ENCODE measurements around the gene EID1. TPM values are rescaled to one million over a fixed set of nuclear protein-coding genes. Genes with fewer than 3 reads are reported as not detected.
"Not testable (repeated sequence)": the region's sequence is repeated elsewhere in the genome, so short reads cannot be mapped to it uniquely, and the experiment has no call there.

EID1 gene, protein sequence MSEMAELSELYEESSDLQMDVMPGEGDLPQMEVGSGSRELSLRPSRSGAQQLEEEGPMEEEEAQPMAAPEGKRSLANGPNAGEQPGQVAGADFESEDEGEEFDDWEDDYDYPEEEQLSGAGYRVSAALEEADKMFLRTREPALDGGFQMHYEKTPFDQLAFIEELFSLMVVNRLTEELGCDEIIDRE
- total RNA-seq, result 207 and 216 TPM in 2 replicates

DNA sequence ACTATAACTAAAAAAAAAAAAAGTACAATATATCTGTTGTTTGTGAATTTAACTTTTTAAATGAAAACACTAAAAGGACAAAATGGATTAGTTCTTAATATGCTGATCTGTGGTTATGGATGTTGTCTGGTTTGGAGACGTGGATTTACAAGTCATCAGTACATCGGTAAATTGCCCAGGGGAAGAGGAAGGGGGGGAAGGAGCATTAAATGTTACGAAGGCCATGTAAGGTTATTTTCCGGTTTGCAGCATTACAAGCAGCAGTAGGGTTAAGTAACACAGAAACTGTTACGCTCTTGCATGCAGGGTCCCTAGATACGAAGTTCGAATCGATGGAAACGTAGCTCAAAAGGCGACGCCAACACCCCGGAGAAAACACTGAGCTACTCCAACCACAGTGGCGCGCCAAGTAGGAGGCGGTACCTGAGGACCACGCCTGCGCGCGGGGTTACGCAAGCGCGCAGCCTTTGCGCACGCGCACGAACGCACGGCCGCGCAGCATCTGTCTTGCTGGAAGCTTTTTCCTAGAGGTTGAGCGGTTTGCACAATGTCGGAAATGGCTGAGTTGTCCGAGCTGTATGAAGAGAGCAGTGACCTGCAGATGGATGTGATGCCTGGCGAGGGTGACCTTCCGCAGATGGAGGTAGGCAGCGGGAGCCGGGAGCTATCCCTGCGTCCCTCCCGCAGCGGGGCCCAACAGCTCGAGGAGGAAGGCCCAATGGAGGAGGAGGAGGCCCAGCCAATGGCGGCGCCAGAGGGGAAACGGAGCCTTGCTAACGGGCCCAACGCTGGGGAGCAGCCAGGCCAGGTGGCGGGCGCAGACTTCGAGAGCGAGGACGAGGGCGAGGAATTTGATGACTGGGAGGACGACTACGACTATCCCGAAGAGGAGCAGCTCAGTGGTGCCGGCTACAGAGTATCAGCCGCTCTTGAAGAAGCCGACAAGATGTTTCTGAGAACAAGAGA is at the start of gene EID1:
TSS of gene EID1 (plus strand) at position 505 of the 966 bp plus-strand sequence. CDS start at position 548, 43 bp downstream.
- DNase-seq (ENCODE audit: low read depth), result peak; percentile 89

DNA sequence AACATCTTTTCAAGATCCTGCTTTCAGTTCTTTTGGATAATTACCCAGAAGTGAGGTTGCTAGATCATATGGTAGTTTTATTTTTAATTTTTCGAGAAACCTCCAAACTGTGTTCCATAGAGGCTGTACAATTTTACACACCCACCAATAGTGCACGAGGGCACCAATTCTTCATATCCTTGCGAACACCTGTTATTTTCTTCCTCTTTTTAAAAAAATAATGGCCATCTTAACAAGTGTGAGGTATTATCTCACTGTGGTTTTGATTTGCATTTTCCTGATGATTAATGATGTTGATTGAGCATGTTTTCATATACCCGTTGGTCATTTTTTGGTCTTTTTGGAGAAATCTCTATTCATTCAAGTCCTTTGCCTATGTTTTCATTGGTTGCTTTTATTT is 49.5 kb upstream of the EID1 start:
- no peak for DNase-seq (ENCODE audit: low read depth)

DNA sequence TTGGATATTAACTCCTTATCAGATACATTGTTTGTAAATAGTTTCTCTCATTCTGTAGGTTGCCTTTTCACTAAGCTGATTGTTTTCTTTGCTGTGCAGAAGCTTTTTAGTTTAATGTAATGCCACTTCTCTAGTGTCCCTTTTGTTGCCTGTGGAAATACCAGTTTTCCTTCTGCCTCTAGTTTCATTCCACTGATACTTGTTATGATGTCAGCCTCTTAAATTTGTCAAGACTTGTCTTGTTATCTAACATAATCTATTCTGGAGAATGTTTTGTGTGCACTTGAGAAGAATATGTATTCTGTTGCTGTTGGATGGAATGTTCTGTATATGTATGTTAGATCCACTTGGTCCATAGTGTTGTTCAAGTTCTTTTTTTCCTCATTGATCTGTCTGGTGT is 49.0 kb upstream of the EID1 start:
- DNase-seq (ENCODE audit: low read depth), result no peak

DNA sequence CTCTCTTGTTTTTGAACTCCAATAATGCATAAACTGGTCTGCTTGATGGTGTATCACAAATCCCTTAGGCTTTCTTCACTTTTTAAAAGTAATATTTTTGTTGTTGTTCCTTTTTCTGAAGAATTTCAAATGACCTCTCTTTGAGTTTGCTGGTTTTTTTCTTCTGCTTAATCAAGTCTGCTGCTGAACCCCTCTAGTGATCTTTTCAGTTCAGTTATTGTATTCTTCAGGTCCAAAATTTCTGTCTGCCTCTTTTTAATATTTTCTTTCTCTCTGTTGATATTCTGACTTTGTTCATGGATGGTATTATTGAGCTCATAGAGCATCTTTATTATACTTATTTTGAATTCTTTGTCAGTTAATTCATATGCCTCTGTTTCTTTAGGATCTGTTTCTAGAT is 45.3 kb upstream of the EID1 start:
- no peak for DNase-seq (ENCODE audit: low read depth)

DNA sequence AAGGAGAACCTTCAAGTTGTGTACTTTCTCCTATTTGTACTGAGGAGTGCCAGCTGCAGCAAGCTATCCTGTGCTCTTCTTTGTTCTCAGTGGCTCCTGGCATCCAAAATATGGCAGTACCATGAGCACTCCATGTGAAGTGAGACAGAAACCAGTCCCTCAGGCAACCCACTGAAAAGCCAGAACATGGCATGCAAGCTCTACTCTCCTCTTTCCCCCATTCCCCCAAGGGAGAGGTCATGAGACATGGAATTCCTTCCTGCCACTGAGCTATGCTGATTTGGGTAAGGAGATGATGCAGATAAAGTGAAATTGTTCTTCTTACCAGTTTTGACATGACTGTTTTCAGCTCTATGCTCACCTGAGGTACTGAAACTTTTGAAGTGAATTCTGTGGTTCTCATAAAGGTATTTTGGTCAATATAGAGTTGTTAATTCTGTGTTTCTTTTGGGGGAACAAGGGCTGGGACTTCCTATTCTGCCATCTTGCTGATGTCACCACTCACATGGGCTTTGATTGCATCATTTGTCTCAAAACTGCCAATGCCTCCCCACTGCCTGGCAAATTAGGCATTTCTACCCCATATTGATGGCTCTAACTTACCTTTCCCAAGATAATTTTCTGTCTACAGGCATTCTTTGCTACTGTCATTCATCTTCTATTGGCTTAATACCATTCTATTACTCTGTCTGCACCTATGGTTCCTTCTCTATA is 44.3 kb upstream of the EID1 start:
- DNase-seq (ENCODE audit: low read depth), result no peak

DNA sequence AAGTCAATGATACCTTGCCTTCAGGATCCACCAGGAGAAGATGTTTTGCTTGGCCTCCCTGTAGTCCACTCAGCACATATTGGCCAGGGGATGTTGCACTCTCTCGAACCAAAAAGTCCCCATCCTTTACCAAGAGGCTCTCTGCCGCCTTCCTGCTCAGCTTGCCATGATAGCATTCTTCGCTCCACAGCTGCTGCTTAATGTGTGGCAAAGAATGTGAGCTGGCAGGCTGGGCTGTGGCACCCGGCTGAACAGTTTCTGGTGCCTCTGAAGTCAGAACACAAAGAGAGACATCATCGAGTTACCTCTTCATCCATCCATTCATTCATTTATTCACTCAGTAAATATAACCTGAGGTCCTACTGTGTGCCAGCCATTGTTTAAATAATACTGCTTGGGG is 43.2 kb upstream of the EID1 start:
- DNase-seq (ENCODE audit: low read depth), result no peak

DNA sequence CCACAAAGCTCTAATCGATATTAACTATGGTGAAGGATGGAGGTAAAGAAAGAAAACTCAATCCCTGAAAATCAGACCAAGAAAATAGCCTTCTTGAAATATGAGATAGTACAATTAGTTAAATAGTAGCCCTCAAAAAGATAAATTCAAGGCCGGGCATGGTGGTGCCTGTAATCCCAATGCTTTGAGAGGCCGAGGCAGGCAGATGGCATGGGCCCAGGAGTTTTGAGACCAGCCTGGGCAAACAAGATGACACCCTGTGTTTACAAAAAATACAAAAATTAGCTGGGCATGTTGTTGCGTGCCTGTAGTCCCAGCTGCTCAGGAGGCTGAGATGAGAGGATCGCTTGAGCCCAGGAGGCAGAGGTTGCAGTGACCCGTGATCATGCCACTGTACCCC is 35.4 kb upstream of the EID1 start:
- no peak for DNase-seq (ENCODE audit: low read depth)

DNA sequence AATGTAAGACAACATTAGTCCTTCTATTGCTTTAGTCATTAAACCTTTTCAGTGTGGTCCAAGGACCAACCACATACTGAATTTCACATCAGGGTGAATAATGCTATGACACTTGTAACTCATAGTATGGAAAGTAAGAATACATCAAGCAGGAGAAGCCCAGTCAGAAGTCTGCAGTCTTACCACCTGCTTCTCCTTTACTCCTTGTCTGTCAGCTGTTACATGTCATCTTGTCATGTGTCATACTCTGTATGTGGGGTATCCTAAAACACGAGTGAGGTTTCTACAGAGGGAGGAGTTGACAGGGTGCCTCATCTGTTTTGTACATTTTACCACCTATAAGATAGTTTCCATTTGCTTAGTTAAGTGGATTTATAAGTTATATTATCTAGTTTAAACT is 32.8 kb upstream of the EID1 start:
- DNase-seq (ENCODE audit: low read depth), result no peak

DNA sequence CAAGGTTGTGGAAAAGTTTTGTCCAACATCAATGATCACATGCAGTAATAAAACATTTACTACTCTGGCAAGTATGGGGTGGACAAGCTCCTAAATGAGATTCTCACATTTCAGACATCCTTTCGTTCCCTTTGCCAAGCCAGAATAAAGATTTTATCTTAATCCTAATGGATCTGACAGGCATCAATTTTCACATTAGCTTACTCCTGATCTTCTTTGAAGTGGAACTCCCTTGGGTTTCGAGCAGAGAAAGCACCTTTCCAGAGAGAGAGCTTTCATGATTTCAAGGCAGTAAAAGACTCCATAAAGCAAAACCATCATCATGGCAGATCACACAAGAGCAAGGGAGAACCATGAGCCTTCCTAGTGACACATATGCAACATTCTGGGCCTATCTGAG is 27.3 kb upstream of the EID1 start:
- DNase-seq (ENCODE audit: low read depth), result no peak

DNA sequence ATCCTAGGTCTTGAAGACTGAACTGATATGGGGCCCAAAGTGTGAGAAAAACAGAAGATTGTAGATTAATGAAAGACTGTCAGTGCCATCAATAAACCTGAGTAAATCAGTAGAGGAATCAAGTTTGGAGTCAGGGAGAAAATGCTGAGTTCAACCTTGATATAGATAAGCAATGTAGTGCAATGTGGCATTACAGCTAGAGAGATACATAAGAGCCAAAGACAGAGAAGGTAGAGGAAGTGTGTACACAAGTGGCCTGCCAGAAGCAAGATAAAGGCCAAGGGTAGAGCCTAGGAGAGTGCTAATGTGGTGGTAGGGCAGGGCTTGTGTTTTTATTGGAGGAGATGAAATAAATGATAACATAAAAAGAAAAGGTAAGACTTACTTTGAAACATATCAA is 26.0 kb upstream of the EID1 start:
- no peak for DNase-seq (ENCODE audit: low read depth)

DNA sequence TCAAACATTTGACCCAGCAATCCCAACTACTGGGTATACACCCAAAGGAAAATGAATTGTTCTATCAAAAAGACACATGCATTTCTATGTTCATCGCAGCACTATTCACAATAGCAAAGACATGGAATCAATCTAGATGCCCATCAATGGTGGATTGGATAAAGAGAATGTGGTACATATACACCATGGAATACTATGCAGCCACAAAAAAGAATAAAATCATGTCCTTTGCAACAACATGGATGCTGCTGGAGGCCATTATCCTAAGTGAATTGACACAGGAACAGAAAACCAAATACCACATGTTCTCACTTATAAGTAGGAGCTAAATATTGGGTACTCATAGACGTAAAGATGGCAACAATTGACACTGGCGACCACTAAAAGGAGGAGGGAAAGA is 23.5 kb upstream of the EID1 start:
- DNase-seq (ENCODE audit: low read depth), result not testable (repeated sequence)

DNA sequence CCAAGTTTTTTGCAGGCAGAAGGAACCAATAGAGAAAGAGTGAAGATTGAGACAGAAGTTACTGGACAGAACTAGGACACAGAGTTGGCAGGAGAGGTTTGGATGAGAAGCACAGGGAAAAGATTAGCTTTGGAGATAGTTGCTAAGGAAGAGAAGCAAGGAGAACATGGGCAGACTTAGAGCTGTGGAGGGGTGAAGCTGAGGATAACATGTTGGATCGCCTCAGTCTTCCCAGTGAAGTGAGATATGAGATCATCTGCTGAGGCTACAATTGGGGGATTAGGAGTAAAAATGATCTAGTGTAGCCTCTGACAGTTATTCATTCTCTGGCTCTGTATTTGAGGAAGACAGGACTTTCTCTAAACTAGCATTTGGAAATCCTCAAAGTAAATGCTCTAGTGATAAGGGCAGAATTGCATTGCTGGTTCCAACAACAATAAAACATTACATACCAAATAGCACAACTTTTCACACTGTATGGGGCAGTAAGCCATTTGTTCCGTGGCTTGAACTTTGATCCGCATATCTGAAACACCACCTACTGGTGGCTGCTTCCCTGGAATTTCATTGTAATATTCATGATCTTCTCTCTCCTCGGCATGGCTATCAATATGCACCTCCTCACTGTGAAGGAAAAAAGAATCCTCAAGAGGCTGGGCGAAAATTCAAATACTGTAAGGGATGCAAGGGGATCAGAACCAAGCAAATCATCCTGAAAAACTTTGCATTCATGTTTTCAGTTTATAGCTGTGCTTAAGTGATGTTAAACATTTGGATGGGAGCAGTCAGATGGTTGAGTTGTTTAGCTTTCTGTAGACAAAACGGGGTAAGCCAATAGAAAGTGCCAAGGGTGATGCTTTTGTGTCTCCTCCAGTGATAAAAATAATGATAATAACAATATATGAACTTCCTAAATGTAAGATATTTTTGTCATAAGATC is 22.2 kb upstream of the EID1 start:
- peak; percentile 50 for DNase-seq (ENCODE audit: low read depth)

DNA sequence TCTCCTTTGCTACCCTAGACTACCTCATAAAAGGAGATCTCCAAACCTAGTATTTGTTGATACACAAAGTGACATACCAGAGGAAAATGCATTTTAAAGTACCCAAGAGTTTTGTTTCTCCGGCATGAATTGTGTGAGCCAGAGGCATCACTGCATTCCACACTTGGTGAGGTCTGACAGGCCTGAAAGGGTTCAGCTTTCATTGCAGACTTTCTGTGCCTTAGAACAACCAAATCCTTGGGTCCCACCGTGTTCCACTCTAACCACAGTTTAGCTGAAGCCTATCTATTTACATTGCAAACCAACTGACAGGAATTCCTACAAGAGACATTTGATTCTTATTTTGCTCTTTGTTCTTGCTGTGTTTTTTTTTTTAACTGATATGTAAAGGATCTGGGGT is 21.0 kb upstream of the EID1 start:
- no peak for DNase-seq (ENCODE audit: low read depth)

DNA sequence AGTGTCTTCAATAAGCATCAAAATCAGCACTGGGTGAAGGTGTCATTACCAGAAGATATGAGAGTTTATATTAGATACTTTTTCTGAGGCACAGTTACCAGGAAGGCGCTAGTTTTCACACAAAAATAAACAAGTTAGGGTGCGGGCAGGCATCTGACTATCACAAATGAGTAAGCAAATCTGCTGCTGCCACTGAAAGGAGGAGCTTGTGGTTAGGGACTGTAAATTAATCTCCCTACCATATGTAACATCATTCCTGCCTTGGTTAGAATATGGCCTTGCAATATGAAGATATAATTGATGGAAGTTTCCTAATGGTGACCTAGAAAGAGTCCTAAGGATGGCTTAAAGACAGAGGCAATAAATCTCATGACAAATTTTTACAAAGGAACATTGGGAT is 19.5 kb upstream of the EID1 start:
- no peak for DNase-seq (ENCODE audit: low read depth)

DNA sequence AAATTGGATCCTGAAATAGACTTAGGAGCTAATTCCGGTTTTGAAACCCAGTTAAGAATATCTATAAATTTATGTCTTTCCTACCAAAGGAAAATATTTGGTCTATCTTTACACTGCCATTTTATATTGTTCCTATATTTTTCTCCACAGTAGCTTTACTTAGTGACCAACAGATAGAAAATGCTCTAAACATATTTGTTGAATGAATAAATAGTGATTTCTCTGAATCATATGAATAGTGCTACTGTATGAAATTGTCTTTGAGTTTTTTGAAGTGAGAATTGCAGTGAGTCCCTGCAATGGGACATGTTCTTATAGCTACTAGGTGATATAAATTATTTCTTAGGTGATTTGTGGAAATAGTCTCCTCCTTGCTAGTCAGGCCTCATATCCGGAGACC is 18.5 kb upstream of the EID1 start:
- no peak for DNase-seq (ENCODE audit: low read depth)

DNA sequence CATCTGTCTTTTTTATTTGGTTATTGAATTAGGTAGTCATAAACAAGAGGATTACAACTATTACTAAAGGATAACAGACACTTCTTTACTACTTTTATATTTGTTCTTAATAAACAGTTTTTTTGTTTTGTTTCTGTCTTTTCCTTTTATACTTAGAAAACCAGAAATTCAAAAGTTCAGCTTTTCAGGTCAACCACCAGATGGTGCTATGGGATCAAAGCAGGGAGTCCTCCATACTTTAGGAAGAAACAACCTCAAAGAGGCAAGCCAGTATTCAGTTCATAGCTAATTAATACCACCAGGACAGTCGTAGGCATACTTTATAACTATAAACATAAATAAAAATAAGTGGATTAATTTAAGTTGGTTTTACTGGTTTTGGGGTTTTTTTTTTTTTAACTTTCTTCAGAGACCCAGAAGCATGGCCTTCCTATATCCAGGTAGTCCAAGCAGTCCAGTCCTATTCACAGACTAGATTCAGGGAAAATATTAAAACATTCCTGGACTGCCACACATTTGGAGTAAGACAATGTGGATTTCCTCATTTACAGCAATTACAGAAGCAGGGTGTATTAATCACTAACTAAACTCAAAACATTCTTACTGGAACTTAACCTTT is 16.0 kb upstream of the EID1 start:
- peak; percentile 74 for DNase-seq (ENCODE audit: low read depth)

DNA sequence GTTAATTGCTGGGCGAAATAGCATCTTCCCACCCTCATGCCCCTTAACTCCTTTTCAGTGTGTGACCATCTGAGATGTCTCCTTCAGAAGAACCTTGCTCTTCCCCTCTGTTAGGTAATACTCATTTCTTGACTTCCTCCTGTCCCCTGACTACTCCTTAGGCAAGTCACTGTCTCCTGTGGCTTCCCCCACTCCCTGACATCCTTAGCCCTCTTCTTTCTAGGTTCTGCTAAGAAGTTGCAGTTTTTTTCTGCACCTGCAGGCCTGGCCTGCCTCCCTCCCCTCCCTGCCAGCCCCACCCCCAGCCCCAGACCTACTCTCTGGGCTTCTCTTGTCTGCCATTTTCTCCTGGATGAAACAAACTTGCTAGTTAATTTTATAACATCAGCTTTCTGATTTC is 15.2 kb upstream of the EID1 start:
- DNase-seq (ENCODE audit: low read depth), result no peak

DNA sequence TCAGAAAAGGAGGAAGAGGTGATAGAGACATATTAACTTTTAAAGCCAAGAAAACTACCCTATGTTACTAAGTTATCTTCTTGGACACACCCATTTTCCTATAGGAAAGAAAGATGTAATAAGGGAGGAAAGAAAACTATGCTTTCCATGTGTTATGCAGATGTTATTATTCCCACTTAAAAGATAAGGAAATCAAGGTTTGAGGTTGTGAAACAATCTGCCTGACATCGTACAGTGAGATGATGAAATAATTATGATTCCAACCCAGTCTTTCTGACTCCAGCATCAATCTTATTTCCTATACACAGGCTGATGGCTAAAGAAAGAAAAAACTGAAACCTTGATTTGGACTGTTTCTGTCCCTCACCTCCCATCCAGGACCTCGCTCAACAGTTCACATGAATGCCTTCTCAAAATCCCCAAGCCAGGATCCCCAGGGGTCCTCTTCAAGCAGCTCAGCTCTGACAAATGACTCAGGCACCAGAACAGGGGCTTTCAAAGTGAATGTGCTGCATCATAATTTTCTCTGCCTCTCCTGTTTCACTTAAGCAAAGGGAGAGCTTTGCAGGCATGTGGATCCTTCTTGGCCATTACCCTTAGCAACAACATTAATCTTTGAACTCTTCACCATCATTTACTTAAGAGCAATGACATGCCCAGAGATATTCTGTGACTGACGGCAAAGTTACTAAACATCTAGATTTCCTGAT is 12.4 kb upstream of the EID1 start:
- DNase-seq (ENCODE audit: low read depth), result no peak

DNA sequence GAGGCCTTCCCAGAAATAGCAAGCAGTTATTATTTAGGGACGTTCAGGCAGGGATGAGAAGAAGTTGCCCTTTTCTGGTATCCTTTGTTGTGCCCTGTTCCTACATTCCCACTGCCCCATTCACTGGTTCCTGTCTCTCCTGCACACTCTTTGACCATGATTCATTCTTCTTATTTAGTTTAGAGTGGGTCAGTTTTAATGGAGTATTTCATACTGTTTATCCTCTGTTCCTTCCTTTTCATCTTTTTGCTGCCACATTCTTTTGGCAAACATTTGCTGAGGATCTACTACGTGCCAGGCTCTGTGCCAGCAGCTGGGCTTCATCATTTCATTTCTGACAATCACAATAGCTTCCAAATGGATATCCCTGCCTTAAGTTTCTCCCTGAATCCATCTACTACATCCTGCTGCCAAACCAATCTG is 11.8 kb upstream of the EID1 start:
- DNase-seq (ENCODE audit: low read depth), result peak; percentile 24

DNA sequence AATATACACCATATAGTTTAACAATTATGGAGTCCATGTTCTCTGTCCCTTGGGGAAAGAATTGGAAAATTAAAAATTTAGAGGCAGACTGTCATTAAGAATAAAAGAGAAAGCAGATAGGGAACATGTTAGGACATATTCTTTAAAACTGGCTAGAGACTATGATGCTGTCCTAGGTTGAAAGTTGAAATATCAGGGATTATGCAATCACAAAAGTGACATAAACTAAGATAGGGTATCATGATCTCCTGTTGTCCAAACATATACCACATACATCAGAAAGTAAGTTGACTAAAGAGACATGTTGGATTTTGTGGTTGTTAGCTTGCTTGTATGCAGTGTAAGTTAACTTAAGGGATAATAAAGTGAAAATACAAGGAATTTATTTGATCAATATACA is 9.9 kb upstream of the EID1 start:
- no peak for DNase-seq (ENCODE audit: low read depth)
